Measurements from ENCODE around the gene SMIM45.

The SMIM45 gene

DNA sequence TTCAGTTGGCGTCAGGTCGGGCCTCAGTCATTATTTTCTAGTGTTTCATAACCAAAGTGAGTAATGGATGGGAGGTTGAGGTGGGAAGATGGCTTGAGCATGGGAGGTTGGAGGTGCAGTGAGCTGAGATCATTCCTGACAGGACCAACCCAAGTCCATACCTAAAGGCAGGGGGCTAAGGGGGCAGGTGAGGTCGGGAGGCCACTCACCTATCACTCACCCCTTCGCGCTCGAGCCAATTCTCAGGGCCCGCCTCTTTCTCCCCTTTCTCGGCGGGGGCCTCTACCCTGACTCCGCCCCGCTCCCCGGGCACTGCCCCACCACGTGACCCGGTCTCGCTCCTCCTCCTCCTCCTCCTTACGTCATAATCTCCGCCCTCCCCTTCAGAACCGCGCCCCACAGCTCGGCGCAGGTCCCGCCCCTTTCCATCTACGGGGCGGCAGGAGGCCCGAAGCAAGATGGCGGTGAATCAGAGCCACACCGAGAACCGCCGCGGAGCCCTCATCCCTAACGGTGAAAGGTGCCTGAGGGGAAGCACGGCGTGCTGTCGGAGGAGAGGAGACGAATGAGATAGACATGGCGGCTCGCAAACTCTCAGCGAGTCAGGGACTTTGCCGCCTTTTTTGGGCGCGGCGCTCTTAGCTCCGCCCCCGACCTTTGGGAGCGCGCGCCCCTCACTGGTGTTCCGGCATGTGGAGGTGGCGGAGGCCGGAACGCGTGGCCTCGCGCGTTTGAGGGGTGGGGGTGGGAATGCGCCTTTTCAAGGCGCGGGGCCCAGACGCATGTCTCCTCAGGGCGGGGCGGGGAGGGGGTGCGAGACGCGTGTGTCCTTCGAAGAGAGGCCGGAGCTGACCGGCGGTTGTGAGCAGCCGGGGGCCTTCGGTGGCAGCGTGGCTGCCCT lies 46.7 kb downstream of the SMIM45 start, which contains the start of gene WBP2NL:
WBP2NL (plus strand) TSS at position 428 of the 901 bp plus-strand sequence; CDS start at position 459, 31 bp downstream.
- DNase-seq (ENCODE audit: extremely low read depth in 1 of 2, low read depth in 1 of 2) = peak; percentile 79 to 84

GRCh38 chr22:42000466-42000865 lies 48.5 kb downstream of the SMIM45 start:
- DNase-seq (ENCODE audit: extremely low read depth in 1 of 2, low read depth in 1 of 2) = no peak

- no peak for DNase-seq (ENCODE audit: extremely low read depth in 1 of 2, low read depth in 1 of 2)
These were observed 49.2 kb downstream of the SMIM45 start for GRCh38 chr22:42001121-42001520.

GRCh38 chr22:42001706-42002105 lies 49.8 kb downstream of the SMIM45 start:
- DNase-seq (ENCODE audit: extremely low read depth in 1 of 2, low read depth in 1 of 2) = no peak

DNA sequence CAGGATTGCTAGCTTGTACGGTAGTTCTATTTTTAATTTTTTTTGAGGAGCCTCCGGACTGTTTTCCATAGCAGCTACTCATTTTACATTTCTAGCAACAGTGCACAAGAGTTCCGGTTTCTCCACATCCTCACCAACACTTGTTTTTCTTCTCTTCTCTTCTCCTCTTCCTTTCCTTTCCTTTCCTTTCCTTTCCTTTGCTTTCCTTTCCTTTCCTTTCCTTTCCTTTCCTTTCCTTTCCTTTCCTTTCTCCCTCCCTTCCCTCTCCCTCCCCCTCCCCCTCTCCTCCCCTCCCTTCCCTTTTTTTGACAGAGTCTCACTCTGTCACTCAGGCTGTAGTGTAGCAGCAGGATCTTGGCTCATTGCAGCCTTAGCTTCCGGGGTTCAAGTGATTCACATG lies 56.0 kb downstream of the SMIM45 start:
- no peak for DNase-seq (ENCODE audit: extremely low read depth in 1 of 2, low read depth in 1 of 2)
